Ammon's horn (tissue), 1 donor: ENCODE results near the gene DOCK2.

Experiments
- DNase-seq: peaks from one replicate; pipeline ENCODE4 v3.0.0-alpha.2; 2016; ENCODE audit warnings: low spot score

DOCK2 gene

GRCh38 chr5:169988947-169989346, 351.9 kb downstream of the DOCK2 start:
- DNase-seq = no peak

GRCh38 chr5:169989365-169989764, 352.3 kb downstream of the DOCK2 start:
- DNase-seq = no peak

- peak; percentile 67 for DNase-seq
Observed at GRCh38 chr5:169991115-169991869, 354.2 kb downstream of the DOCK2 start.

DNA sequence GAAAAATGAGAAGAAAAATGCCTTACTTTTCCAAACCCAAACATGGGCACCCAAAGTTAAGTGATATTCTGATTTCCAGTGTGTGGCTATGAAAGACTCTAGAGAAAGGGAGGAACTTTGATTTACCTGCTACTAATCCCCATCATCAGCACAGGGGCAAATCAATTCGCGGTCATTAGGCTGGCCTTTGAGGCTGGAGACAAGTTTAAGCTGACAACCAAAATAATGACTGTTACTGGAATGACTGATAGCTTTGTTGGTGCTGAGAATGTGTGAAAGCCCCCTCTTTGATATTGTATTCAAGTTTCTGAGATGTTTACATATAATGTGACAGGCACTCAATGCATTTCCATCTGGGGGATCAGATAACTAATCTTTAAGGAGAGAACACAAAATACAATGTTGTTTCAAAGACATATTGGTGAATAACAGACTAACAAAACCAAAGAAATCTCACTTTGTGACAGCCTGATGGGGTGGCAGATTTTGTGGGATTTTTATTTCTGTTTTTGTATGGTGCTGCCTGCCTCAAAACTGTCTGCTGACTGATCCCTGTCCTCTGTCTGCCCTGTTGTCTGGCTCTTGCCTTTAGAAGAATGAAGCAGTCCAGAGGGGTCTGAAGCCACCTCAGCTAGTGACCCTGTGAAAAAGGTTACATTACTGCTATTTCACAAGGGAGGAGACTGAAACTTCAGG, 355.9 kb downstream of the DOCK2 start:
- DNase-seq = no peak

GRCh38 chr5:169993485-169993790, 356.4 kb downstream of the DOCK2 start:
- DNase-seq = no peak

DNA sequence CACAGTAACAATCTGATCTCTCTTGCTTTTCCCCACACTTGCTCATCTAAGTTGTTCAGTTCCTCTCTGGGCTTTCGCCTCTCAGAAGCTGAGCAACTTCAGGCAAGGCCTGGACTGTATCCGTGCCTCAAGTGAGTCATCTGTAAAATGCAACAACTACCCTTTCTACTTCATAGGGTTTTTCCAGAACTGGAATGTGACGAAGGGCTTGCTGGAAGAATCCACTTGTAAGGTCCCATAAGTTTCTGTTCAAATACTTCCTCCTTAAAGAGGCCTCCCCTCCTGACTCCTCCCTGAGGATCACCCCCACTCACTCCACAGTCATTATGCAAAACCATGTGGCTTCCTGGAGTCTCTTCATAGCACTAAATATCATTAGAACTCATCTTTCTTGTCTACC, 360.7 kb downstream of the DOCK2 start:
- DNase-seq = no peak

DNA sequence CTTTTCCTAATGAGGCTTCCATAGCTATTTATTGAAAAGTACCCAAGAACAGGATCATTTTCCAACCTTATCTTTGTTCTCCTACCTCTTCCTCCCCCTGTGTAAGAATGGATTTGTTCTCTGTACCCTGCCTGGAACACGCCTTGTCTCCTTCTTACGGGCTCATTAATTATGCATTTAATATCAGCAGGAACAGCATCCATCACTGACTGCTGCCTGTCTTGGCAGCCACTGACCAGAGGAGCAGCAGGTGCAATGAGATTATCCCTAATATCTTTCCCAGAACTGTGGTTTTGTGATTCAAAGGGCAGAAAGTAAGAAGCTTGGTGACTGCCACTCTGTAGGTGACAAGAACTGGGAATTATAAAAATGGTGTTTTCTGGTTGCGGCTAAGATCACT, 362.5 kb downstream of the DOCK2 start:
- no peak for DNase-seq

- no peak for DNase-seq
Observed at GRCh38 chr5:170000155-170000554, 363.1 kb downstream of the DOCK2 start.

DNA sequence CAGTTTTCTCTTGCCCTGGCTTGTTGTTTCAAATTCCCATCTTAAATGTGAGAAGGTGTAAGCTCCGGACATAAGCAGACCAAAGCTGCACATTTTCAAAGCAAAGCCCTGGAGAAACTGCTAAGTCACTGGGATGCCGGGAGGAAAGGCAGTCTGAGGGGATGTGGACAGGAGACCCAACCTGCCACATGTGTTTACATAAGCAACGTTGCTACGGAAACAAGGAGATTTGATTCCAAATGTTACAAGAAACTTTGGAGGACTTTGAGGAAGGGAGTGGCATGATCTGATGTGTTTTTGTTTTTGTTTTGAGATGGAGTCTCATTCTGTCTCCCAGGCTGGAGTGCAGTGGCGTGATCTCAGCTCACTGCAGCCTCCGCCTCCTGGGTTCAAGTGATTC, 368.9 kb downstream of the DOCK2 start:
- DNase-seq = no peak

GRCh38 chr5:170008376-170008775, 371.3 kb downstream of the DOCK2 start:
- DNase-seq = no peak

DNA sequence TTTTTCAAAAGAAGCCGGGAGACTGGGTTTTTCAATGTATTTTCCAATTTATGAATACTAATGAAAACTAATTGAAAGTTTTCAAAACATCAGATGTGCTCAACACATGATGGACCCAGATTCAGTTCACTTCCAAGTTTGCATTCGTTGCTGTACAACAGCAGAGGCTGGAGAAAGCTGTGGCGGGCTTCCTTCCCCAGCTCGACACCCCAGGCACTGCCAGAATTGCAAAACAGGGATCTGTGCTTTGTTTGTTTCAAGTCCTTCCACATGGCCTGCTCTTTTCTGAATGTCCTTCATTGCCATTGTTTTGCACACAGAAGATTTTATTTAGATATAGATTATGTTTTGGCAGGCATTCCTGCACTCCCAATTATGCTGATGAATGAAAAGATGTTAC, 373.5 kb downstream of the DOCK2 start:
- DNase-seq = peak; percentile 16

DNA sequence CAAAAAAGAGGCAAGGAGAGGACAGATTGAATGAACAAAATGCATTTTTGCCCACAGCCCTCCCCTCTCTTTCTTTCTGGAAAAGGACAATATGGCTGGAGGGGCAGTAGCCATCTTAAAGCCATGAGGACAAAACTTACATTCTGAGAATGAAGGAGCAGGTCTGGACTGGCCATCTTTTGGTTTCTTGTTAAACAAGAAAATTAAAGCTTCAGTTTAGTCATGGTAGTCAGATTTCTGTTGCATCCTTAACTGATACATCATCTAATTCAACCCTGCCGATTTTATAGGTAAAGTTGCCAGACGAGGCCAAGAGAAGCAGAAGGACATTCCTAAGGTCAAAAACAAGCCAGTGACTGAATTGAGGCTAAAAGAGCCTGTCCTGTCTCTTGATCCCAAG, 374.7 kb downstream of the DOCK2 start:
- no peak for DNase-seq

DNA sequence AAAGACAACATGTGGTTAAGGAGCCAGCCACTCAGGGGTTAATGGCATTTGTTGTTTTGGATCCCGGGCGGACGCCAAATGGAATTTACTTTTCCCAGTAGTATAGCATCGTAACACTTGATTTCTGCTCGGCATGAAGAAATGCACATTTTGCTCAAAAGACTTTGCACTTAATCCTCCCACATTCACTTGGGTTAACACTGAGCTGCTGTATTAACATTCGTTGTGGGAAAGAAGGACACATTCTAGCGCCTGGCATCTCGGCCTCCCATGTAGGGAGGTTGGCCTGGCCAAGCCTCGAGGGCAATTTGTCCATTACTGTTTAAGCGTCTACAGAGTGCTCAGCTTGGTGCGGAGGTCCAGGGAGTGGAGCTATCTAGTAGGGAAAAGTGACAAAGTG, 375.5 kb downstream of the DOCK2 start:
- no peak for DNase-seq

DNA sequence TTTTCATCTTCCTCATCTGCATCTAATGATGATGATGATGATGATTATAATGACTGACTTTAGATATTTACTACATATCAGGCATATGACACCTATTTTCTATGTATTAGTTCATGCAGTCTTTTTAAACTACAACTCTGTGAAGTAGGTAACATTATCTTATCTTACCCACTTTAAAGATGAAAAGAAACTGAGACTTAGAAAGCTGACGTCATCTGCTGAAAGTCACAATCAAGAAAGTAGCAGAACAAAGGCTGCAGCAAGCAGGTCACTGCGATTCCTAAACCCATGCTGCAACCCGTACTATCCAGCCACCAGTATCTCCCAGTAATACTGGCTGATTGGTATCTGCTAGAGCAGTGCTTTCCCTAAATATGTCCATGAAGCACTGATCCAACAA, 383.3 kb downstream of the DOCK2 start:
- no peak for DNase-seq

DNA sequence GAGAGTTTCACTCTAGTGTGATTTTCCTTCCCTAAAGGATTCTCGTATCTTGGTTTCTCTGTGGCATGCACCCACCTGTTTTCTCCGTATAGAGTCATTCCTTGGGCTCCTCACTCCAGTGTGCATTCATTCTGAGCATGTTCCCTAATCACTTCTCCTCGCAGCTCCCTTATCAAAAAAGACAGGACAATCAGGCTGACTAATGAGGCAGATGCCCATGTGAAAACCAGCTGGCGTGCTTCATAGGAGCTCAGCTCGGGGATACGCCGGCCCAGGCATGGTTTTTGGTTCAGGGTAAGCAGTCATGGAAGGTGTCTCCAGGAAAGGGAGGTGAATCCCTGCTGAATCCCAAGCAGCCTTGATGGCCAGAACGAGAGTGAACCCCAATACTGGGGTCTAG, 384.4 kb downstream of the DOCK2 start:
- peak; percentile 16 for DNase-seq

- no peak for DNase-seq
Observed at GRCh38 chr5:170025853-170026252, 388.8 kb downstream of the DOCK2 start.

DNA sequence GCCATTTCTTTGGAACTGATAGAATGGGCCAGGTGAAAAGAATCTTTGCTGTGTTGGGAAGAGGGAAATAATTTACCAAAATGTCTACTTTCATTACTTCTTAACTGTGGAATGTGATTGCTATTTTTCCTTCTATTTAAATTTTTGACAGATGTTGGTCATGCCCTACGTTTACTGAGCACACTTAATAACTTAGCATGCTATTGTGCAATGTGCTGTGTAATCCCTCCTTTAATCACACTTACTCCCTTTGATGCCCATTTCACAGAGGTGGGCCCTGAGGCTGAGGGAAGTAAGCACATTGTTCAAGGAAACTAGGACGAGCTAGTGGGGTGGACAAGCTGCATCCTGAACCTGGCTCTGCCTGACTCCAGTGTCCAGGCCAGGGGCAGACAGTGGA, 391.0 kb downstream of the DOCK2 start:
- DNase-seq = no peak

GRCh38 chr5:170034231-170034630, 397.2 kb downstream of the DOCK2 start:
- no peak for DNase-seq

DNA sequence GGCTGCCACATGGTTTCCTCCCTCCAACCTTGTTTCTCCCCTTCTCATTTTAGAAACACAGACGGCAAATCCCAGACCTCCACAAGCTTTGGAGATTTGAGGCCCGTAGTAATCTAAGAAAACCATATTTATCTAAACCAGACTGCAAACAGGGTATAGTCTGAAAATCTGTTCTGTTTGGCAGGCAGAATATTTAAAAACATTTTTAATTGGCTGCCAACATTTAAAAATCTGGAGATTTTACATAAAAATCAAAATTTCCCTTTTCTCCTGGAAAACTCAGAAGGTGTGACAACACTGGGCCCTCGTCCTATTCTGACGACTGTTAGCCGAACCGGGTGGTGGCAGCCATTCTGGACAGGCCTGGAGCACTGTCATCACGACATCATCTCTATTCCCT, 401.2 kb downstream of the DOCK2 start:
- DNase-seq = no peak

GRCh38 chr5:170039830-170040229, 402.8 kb downstream of the DOCK2 start:
- no peak for DNase-seq

DNA sequence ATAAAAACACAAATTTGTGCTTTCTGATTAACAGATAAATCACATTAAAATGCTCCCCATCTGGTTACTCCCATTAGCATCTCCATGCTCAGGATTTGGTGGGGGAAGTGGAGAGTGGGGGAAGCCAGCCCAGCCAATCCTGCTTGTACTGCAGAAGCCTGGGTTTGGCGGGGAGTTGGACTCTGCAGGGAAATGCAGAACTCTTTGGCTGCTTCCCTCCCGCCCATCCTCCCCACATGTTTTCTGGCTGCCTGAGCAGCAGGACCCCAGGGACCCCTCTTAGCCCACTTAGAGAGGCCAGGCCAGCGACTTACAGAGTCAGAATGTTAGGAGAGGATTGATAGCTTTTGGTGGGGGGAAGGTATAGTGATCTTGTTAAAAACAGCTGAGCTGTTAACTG, 409.2 kb downstream of the DOCK2 start:
- DNase-seq = peak; percentile 56

DNA sequence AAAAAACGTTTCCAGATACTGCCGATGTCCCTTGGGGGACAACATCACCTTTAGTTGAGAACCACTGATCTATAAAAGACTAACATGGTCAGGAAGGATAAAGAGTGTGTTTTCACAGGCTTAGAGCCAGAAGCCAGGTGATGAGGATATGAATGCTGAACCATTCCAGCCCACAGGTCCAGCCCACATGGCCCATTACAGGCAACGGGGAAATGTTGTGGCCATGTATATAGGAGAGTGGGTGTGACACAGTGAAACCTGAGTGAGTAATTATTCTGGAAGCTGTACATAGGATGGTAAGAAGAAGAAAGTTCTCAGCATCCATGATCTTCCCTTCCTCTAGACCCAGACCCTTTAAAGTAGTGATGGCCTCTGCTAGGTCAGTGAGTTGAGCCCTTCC, 412.6 kb downstream of the DOCK2 start:
- no peak for DNase-seq

DNA sequence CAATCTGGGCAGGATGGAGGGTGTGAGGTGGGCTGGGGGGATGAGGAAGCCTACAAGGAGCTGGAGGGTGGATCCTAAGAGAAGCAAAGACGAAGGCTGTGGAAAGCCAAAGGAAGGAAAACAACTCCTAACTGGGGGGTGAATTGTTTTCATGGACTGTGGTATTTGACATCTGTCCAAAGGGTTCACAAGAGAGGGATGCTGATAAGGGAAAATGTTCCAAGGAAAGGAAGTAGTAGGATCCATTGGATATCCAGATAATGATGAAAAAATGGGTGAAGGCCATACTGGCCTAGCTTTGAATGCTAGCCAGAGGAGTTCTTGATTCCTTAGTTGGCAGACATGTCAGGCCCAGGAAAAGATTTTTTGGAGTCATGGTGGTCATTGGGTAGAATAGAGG, 416.8 kb downstream of the DOCK2 start:
- no peak for DNase-seq

GRCh38 chr5:170055606-170056005, 418.5 kb downstream of the DOCK2 start:
- DNase-seq = no peak
